Measurements from ENCODE around the gene PRKAB1.

DNA sequence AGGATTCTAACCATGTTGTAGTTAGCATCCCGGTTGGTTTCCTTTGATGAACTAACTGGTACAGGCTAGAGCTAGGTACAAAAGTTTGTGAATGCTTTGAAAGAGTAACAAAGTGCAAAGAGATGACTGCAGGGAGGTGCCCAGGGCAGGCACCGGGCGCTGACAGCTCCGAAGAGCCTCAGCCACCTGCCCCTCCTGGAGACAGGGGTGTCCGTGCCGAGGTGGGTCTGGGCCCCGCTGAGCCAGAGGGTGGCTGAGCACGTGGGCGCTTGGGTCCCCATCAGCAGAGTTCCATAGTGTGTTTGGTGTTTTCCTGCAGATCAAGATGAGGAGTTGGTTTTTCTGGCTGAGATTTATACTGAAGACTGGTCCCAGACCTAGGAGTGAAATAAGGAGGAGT lies 19.9 kb downstream of the PRKAB1 start:
- no peak for TF ChIP-seq SMC3 (IDR thresholded peaks at IDR 0.05)
- TF ChIP-seq NR3C1 (IDR thresholded peaks at IDR 0.05): no peak
- no peak for TF ChIP-seq EHF (CRISPR knock-in tag; IDR thresholded peaks at IDR 0.05)
- TF ChIP-seq, protein P1, sequence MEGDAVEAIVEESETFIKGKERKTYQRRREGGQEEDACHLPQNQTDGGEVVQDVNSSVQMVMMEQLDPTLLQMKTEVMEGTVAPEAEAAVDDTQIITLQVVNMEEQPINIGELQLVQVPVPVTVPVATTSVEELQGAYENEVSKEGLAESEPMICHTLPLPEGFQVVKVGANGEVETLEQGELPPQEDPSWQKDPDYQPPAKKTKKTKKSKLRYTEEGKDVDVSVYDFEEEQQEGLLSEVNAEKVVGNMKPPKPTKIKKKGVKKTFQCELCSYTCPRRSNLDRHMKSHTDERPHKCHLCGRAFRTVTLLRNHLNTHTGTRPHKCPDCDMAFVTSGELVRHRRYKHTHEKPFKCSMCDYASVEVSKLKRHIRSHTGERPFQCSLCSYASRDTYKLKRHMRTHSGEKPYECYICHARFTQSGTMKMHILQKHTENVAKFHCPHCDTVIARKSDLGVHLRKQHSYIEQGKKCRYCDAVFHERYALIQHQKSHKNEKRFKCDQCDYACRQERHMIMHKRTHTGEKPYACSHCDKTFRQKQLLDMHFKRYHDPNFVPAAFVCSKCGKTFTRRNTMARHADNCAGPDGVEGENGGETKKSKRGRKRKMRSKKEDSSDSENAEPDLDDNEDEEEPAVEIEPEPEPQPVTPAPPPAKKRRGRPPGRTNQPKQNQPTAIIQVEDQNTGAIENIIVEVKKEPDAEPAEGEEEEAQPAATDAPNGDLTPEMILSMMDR (IDR thresholded peaks at IDR 0.05): no peak
- no peak for TF ChIP-seq KDM1A (IDR thresholded peaks at IDR 0.05; ENCODE audit: low read depth)
- TF ChIP-seq CEBPB (IDR thresholded peaks at IDR 0.05): no peak
- no peak for TF ChIP-seq EP300 (IDR thresholded peaks at IDR 0.05)
- no peak for TF ChIP-seq REST (IDR thresholded peaks at IDR 0.05)
- TF ChIP-seq RAD21 (conservative IDR thresholded peaks at IDR 0.05 in 1 of 2, IDR thresholded peaks at IDR 0.05 in 1 of 2): no peak
- no peak for TF ChIP-seq RNF2 (IDR thresholded peaks at IDR 0.05; ENCODE audit: borderline replicate concordance, low read depth)

All from A549 (cell line).